Stomach (tissue), 9 donors: Measurements from ENCODE around the gene ACSBG1. TPM values are rescaled to one million over a fixed set of nuclear protein-coding genes. Genes with fewer than 3 reads are reported as not detected.

ENCODE experiments used
- DNase-seq, 2 donors: peaks; one replicate each; pipeline versions ENCODE4 v3.0.0 to v3.0.0-alpha.2; 2013 to 2019
- H3K27ac ChIP-seq, 5 donors: fragments of 200-600 bp in 4 of 5; sonication (generic) in 4 of 5; one replicate each; pipeline ENCODE4 v1.5.1; 2013 to 2019; ENCODE audit warnings: mild to moderate bottlenecking in 1 of 5, moderate library complexity in 1 of 5
- H3K27me3 ChIP-seq, 3 donors: fragments of 200-600 bp; sonication (generic); one replicate each; pipeline ENCODE4 v1.5.1; 2017 to 2019; ENCODE audit warnings: mixed run types in 1 of 3
- H3K36me3 ChIP-seq, 4 donors: fragments of 200-600 bp; sonication (generic); 1 replicate in 3 of 4; 2 replicates in 1 of 4; pipeline ENCODE4 v1.5.1; 2016 to 2019
- H3K4me1 ChIP-seq, 4 donors: fragments of 200-600 bp; sonication (generic); one replicate each; pipeline ENCODE4 v1.5.1; 2016 to 2019
- H3K4me3 ChIP-seq, 4 donors: fragments of 200-600 bp; sonication (generic) in 3 of 4; one replicate each; pipeline ENCODE4 v1.5.1; 2016 to 2019; ENCODE audit warnings: mild to moderate bottlenecking in 1 of 4
- H3K9me3 ChIP-seq, 4 donors: fragments of 200-600 bp; sonication (generic); one replicate each; pipeline ENCODE4 v1.5.1; 2016 to 2019
- EP300 ChIP-seq: sonication (generic); formaldehyde crosslinking; IDR thresholded peaks from one replicate; pipeline ENCODE4 v1.6.1; 2017; ENCODE audit warnings: antibody characterized with exemption
- POLR2A ChIP-seq, 4 donors: fragments of 450-650 bp; IDR thresholded peaks; one replicate each; pipeline ENCODE4 v1.6.1; 2016; ENCODE audit warnings: antibody characterized with exemption in 4 of 4, control low read depth in 2 of 4, mild to moderate bottlenecking in 1 of 4, moderate library complexity in 1 of 4
- POLR2AphosphoS5 ChIP-seq, 3 donors: sonication (generic); formaldehyde crosslinking; IDR thresholded peaks; one replicate each; pipeline ENCODE4 v1.6.1; 2016; ENCODE audit warnings: antibody characterized with exemption in 3 of 3
- WGBS, 5 donors: extraction: QIAGEN DNeasy Blood & Tissue Kit in 3 of 5; methylation state at CpG; one replicate each; pipeline versions ENCODE4 v1.1.5 to v1.1.7; 2013 to 2018; 5-methylcytosine and 5-hydroxymethylcytosine counted together
- intact Hi-C: fragments of 100-400 bp; cut with DNase I; formaldehyde crosslinking; loops from one replicate; pipeline ENCODE4 v1.15.1; 2023; ENCODE audit warnings: low total_unique reads
- polyA plus RNA-seq, 3 donors: library from polyadenylated mRNA; stranded (reverse); fragments of 200-250 nt; gene quantifications; one replicate each; pipeline ENCODE4 v1.2.3, GENCODE V29; 2013
- total RNA-seq, 5 donors: library from RNA; depleted of rRNA; stranded (reverse); fragments of >200 nt; gene quantifications; one replicate each; pipeline versions ENCODE4 v1.1.0 to v1.2.3, GENCODE V29; 2014 to 2016
- TF ChIP-seq, protein P1 (sequence below), 7 experiments: fragments of 450-650 bp in 4 of 7; fragments of 200-600 bp in 3 of 7; sonication (generic) in 3 of 7; IDR thresholded peaks; one replicate each; pipeline ENCODE4 v1.5.1; 2016 to 2019; ENCODE audit warnings: antibody characterized with exemption in 7 of 7, control low read depth in 2 of 7, mild to moderate bottlenecking in 1 of 7
- donor health status: healthy with polysubstance abuse.
- donor health status: Bipolar disorder and iron deficiency.
- donor health status: healthy.

The ACSBG1 gene
- total and polyA plus RNA-seq, 8 donors: under 0.01 to 1.5 (median 0.15) TPM; not detected in 3

DNA sequence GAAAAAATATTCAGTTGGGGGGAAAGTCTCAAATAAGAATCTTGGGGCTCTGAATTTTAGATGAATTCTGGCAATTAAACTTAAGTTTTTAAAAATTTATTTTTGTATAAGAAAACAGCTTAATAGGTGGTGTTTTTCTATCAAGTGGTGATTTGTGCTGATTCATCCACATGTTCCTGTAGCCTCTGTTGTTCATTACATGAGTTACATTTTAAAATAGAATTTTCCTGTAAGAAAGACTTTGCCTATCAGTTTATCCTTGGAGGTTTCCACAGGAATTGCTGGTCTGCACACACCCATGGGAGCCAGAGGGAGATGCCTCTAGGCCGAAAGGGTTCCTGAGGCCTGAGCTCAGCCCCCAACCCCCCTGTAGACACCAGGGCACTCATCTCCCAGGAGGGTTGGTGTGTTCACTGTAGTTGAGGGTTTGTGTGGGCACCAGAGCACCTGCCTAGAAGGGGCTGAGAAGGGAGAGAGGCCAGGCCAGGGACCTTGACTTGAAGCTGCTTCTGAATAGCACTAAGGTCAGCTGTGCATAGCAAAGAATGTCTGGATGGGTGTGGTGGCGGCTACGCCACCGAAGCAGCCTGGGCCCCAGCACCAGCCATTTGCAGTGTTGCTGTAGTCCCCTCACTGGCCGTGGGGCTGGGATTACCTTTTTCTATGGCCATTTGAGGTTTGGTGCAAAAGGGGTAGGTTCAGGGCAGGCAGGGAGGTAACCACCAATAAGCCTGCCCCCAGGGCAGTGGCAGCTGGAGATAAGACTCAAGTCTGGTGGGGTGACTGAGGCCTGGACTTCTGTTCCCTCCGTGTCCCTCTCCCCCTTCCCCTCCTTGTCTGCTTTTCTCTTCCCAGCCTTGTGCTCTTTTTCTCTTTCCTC is 41.9 kb upstream of the ACSBG1 start:
- Histone ChIP-seq H3K4me3 (no peak overlapping the region), H3K9me3 (no peaks in the 10 kb centered on the region), H3K36me3 (peaks cover 23 to 96% (median 92%) of the 10 kb centered on the region in 4 donors), H3K27ac (no peak overlapping the region), H3K27me3 (no peaks in the 10 kb centered on the region), H3K4me1 (no peaks in the 10 kb centered on the region)
- 86 to 92% (median 88%) methylated on average over 6 of the region's 6 CpGs for WGBS, 5 donors
- DNase-seq: no peak
- intact Hi-C loops: no loop called here
- no peak for TF ChIP-seq EP300
- TF ChIP-seq, protein P1, sequence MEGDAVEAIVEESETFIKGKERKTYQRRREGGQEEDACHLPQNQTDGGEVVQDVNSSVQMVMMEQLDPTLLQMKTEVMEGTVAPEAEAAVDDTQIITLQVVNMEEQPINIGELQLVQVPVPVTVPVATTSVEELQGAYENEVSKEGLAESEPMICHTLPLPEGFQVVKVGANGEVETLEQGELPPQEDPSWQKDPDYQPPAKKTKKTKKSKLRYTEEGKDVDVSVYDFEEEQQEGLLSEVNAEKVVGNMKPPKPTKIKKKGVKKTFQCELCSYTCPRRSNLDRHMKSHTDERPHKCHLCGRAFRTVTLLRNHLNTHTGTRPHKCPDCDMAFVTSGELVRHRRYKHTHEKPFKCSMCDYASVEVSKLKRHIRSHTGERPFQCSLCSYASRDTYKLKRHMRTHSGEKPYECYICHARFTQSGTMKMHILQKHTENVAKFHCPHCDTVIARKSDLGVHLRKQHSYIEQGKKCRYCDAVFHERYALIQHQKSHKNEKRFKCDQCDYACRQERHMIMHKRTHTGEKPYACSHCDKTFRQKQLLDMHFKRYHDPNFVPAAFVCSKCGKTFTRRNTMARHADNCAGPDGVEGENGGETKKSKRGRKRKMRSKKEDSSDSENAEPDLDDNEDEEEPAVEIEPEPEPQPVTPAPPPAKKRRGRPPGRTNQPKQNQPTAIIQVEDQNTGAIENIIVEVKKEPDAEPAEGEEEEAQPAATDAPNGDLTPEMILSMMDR (IDR thresholded peaks at IDR 0.05): no peak

DNA sequence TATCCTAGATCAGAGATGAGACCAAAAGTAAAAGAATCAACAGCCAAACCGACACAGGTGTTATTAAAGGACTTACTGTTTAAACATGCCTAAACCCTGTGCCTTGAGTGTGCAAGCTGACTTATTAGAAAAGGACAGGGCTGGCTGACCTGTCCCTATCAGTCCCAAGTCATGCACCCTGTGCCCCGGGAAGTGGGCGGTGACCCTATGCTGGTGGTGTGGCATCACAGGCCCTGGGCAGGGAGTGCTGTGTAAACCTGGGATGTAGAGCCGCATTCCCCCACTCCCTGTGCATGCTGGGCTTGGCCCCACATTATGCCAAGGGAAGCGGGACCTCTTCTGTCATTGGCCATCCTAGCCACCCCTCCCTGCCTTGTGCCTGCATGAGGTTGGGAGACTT is 40.6 kb upstream of the ACSBG1 start:
- WGBS, 5 donors: 81 to 98% (median 90%) methylated on average over 5 of the region's 5 CpGs
- Histone ChIP-seq H3K27ac (no peak overlapping the region), H3K36me3 (peaks cover 16 to 93% (median 87%) of the 10 kb centered on the region in 4 donors), H3K4me1 (no peaks in the 10 kb centered on the region), H3K9me3 (no peaks in the 10 kb centered on the region), H3K27me3 (no peaks in the 10 kb centered on the region), H3K4me3 (no peak overlapping the region)
- intact Hi-C loops: no loop called here
- no peak for DNase-seq
- TF ChIP-seq, protein P1 (IDR thresholded peaks at IDR 0.05): no peak
- TF ChIP-seq POLR2AphosphoS5 (IDR thresholded peaks at IDR 0.05) (no peak), EP300 (no peak), POLR2A (IDR thresholded peaks at IDR 0.05) (no peak)

DNA sequence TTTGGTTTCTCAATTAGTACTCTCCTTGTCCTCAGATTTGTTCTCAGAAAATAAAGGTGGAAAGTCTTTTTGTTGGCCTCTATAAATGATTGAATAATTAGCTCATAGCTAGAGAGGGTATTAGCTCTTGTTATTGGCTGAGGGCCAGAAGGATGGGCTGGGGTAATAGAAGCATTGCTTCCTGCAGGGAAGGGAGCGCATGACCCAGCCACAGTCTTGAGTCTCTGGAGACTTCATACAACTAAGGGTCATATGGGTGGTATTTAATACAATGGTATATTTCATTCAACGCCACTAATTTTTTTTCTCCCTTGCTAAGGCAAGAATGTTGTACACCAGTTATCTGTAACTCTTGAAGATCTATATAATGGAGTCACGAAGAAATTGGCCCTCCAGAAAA is 38.4 kb upstream of the ACSBG1 start:
- TF ChIP-seq, protein P1 (IDR thresholded peaks at IDR 0.05): no peak
- TF ChIP-seq EP300: no peak
- TF ChIP-seq POLR2A (IDR thresholded peaks at IDR 0.05): no peak

DNA sequence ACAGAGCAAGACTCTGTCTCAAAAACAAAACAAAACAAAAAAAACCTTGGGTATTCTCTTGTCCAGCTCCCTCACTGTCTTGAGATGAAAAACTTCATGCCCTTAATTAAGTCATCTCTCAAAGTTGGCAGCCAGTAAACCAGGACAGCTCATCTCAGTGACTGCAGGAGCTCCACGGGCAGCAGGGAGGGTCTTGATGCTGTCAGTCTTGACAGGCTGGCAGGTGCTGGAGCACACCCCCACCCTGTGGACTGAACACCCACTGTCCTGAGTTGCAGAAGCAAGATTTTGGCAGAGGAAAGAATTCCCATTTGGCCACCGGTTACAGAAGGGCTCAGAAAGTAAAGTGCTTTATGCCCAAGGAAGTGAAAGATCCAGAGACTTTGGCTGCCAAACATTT is 38.0 kb upstream of the ACSBG1 start:
- intact Hi-C loops: no loop called here
- H3K4me1 ChIP-seq: peaks cover 0 to 14% (median 2%) of the 10 kb centered on the region in 4 donors
- H3K4me3 ChIP-seq: no peak overlapping the region
- 72 to 89% (median 82%) methylated on average over 2 of the region's 2 CpGs for WGBS, 5 donors
- H3K27me3 ChIP-seq: no peaks in the 10 kb centered on the region
- DNase-seq: no peak
- TF ChIP-seq POLR2AphosphoS5 (IDR thresholded peaks at IDR 0.05) (no peak), EP300 (no peak), POLR2A (IDR thresholded peaks at IDR 0.05) (no peak)
- TF ChIP-seq, protein P1 (IDR thresholded peaks at IDR 0.05): no peak
- no peaks in the 10 kb centered on the region for H3K9me3 ChIP-seq
- H3K27ac ChIP-seq: no peak overlapping the region
- peaks cover 4 to 67% (median 63%) of the 10 kb centered on the region in 4 donors for H3K36me3 ChIP-seq

More for the DNA sequence above, 38.4 kb upstream of the ACSBG1 start:
- H3K4me3 ChIP-seq: no peak overlapping the region
- H3K9me3 ChIP-seq: no peaks in the 10 kb centered on the region
- DNase-seq: no peak
- peaks cover 4 to 72% (median 68%) of the 10 kb centered on the region in 4 donors for H3K36me3 ChIP-seq
- no peak overlapping the region for H3K27ac ChIP-seq
- H3K27me3 ChIP-seq: no peaks in the 10 kb centered on the region
- 89 to 97% (median 94%) methylated on average over 3 of the region's 3 CpGs for WGBS, 5 donors
- intact Hi-C loops: no loop called here
- peaks cover 0 to 11% (median 0%) of the 10 kb centered on the region in 4 donors for H3K4me1 ChIP-seq
